Left lung (tissue), 10 donors: ENCODE results near the gene SPATA17. TPM values are rescaled to one million over a fixed set of nuclear protein-coding genes. Genes with fewer than 3 reads are reported as not detected.

Experiments
- ATAC-seq: fragments of 200-7000 bp; cut with Tn5 transposase; one replicate; pipeline ENCODE4 v1.9.1; 2020; ENCODE audit warnings: moderate library complexity
- DNase-seq, 4 donors: peaks; one replicate each; pipeline ENCODE4 v3.0.0-alpha.2; 2013 to 2020
- H3K27ac ChIP-seq, 2 donors: fragments of 200-600 bp; sonication (generic) in 1 of 2; one replicate each; pipeline versions ENCODE4 v1.5.0 to v1.8.0; 2020 to 2021
- H3K27me3 ChIP-seq, 2 donors: fragments of 200-600 bp; sonication (generic) in 1 of 2; one replicate each; pipeline versions ENCODE4 v1.5.0 to v1.8.0; 2020 to 2021
- H3K36me3 ChIP-seq, 2 donors: fragments of 200-600 bp; sonication (generic) in 1 of 2; one replicate each; pipeline versions ENCODE4 v1.5.0 to v1.8.0; 2020 to 2021
- H3K4me1 ChIP-seq, 2 donors: fragments of 200-600 bp; one replicate each; pipeline ENCODE4 v1.8.0; 2021
- H3K4me3 ChIP-seq, 2 donors: fragments of 200-600 bp; sonication (generic) in 1 of 2; one replicate each; pipeline versions ENCODE4 v1.5.0 to v1.8.0; 2020 to 2021; ENCODE audit warnings: mild to moderate bottlenecking in 1 of 2
- H3K9me3 ChIP-seq, 2 donors: fragments of 200-600 bp; sonication (generic) in 1 of 2; one replicate each; pipeline versions ENCODE4 v1.5.0 to v1.8.0; 2020 to 2021
- intact Hi-C, 2 donors: fragments of 100-400 bp; cut with DNase I; formaldehyde crosslinking; loops; one replicate each; pipeline versions ENCODE4 v1.11.2 to v1.14.2; 2022
- polyA plus RNA-seq, 6 donors: library from polyadenylated mRNA; unstranded; fragments of 120-200 nt; gene quantifications; one replicate each; pipeline ENCODE4 v1.2.1, GENCODE V29; 2013; ENCODE audit not compliant: insufficient read length in 6 of 6
- total RNA-seq, 2 donors: library from RNA; stranded (reverse); fragmentation: NEBNext Ultra II Directional; extraction: Animal tissue kit (Norgen Biotek cat#: 25700); gene quantifications; one replicate each; pipeline ENCODE4 v1.2.1, GENCODE V29; 2021
- TF ChIP-seq, protein P1 (sequence below), 2 donors: fragments of 200-600 bp; sonication (generic) in 1 of 2; IDR thresholded peaks; one replicate each; pipeline versions ENCODE4 v1.5.0 to v1.8.0; 2021; ENCODE audit warnings: antibody characterized with exemption in 2 of 2
- donor health status: DM: no; HTN: yes; CAD: no.
- donor health status: DM: no; HTN: no; CAD: no.

SPATA17 gene
- total and polyA plus RNA-seq, 8 donors = 1.8 to 8.8 (median 6.4) TPM

DNA sequence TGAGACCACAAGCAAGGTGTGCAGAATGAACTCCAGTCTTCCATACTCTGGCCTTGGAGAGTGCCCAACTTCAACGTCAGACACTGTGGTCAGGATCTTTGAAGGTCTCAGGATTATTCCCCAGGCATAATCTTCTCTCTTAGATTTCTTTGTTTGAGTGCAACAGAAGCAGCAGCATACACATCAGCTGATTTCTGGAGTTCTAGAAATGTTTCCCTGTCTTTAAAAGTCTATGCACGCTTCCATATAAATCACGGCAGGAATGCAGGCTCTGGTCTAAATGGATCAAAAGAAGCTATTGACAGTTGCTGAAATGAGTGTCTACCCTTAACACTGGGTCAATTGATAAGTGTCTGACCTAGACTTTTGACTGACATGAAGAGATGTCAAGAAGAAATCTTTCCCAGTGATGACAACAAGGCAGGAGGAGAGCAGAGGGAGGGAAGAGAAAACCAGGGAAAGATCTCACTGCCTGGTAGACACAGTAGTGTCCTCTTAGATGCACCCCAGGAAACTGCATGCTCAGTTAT is 279.7 kb downstream of the SPATA17 start:
- H3K9me3 ChIP-seq = no peaks in the 10 kb centered on the region
- TF ChIP-seq, protein P1, sequence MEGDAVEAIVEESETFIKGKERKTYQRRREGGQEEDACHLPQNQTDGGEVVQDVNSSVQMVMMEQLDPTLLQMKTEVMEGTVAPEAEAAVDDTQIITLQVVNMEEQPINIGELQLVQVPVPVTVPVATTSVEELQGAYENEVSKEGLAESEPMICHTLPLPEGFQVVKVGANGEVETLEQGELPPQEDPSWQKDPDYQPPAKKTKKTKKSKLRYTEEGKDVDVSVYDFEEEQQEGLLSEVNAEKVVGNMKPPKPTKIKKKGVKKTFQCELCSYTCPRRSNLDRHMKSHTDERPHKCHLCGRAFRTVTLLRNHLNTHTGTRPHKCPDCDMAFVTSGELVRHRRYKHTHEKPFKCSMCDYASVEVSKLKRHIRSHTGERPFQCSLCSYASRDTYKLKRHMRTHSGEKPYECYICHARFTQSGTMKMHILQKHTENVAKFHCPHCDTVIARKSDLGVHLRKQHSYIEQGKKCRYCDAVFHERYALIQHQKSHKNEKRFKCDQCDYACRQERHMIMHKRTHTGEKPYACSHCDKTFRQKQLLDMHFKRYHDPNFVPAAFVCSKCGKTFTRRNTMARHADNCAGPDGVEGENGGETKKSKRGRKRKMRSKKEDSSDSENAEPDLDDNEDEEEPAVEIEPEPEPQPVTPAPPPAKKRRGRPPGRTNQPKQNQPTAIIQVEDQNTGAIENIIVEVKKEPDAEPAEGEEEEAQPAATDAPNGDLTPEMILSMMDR (IDR thresholded peaks at IDR 0.05) = no peak
- no peak overlapping the region for H3K27ac ChIP-seq
- intact Hi-C loops = no loop called here
- H3K36me3 ChIP-seq = no peaks in the 10 kb centered on the region
- ATAC-seq (no peak), DNase-seq (no peak)
- H3K27me3 ChIP-seq = no peaks in the 10 kb centered on the region
- no peaks in the 10 kb centered on the region for H3K4me1 ChIP-seq
- H3K4me3 ChIP-seq = no peak overlapping the region

DNA sequence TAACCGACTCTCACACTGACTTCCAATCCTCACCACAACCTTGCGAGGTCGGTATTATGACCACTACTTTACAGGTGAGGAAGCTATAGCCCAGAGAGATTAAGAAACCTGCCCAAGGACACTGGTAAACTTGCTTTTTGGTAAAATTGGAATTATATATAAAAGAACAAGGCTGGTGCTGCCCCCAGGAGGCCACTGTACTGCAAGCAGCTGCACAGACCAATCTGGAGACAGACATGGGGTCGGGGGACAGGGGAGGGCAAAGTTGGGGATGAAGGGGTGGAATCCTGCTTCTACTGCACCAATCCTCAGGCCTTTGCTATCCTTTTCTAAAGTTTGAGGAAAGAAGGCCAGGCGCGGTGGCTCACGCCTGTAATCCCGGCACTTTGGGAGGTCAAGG is 280.8 kb downstream of the SPATA17 start:
- H3K4me1 ChIP-seq = no peaks in the 10 kb centered on the region
- no peak for ATAC-seq
- no peaks in the 10 kb centered on the region for H3K9me3 ChIP-seq
- H3K27ac ChIP-seq = no peak overlapping the region
- H3K36me3 ChIP-seq = no peaks in the 10 kb centered on the region
- intact Hi-C loops = no loop called here
- no peaks in the 10 kb centered on the region for H3K27me3 ChIP-seq
- DNase-seq = no peak
- no peak overlapping the region for H3K4me3 ChIP-seq
- TF ChIP-seq, protein P1 (IDR thresholded peaks at IDR 0.05) = no peak

DNA sequence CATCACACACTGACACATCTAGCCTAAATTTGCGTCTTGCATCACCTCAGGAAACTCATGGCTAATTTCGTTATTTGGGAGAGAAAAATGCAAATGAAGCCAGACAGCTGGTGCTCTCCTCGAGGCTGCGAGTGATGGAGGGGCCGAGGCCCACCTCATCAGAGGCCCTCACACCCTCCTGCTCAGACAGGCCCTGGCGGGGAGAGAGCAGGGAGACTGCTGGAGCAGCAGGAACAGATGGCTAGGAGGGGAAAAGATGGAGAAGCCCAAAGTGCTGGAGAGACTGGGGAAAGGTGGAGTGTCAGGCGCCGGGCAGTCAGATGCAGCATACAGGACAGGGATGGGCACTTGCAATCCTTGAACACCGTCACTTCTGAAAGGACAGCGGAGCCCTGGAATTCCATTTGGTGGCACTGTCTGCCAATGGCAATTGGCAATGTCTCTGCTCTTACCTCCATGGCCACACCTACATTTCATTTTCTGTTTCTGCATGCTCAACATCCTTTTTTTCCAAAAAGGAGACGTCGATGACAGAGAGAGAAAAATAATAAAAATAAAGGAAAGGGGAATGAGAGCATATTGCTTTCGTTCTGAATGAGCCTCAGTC is 286.2 kb downstream of the SPATA17 start:
- intact Hi-C loops = no loop called here
- DNase-seq (no peak), ATAC-seq (no peak)
- TF ChIP-seq, protein P1 (IDR thresholded peaks at IDR 0.05) = no peak
- H3K9me3 ChIP-seq = no peaks in the 10 kb centered on the region
- no peaks in the 10 kb centered on the region for H3K36me3 ChIP-seq
- no peak overlapping the region for H3K27ac ChIP-seq
- no peak overlapping the region for H3K4me3 ChIP-seq
- H3K27me3 ChIP-seq = peaks cover 0 to 5% of the 10 kb centered on the region in 2 donors
- H3K4me1 ChIP-seq = no peaks in the 10 kb centered on the region

DNA sequence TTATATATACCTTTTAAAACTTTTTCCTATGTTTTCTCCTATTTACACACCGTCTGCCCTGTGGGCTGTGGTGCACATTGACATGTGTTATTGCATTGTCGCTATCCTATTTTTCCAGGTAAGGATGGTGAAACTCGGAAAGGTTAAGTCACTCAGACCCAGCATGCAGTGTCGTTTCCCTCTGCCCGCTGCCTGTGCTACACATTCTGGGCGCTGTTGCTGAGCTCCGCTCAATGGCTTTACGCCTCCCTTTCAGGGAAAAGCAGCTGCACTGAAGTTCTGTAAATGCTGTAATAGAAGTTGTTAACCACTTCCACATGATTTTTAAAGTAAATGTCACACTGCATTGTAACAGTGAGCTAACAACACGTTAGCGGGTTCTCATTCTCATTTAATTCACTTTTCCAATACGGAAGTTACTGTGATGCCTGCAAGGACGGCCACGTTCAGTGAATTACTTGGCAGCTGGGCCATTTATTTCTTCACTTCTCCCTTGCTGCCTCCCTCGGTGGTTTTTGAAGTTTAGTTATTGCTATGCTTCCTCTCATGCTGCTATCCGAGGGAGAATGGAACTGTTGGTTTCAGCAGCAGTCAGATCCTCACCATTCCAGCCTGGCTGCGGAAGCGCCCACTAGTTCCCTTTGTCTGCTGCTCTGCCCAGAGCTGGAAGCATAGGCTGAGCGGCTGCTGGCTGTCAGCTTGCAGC is 288.7 kb downstream of the SPATA17 start:
- Histone ChIP-seq H3K4me3 (no peak overlapping the region), H3K36me3 (no peaks in the 10 kb centered on the region), H3K27me3 (peaks cover 6 to 15% of the 10 kb centered on the region in 2 donors), H3K27ac (no peak overlapping the region), H3K9me3 (no peaks in the 10 kb centered on the region), H3K4me1 (no peaks in the 10 kb centered on the region)
- TF ChIP-seq, protein P1 (IDR thresholded peaks at IDR 0.05) = no peak
- intact Hi-C loops = no loop called here
- DNase-seq = peak in 2 of 4 donors; percentile 28 to 40
- ATAC-seq = no peak

Other genes with a start within 250 kb of the SPATA17 start
- gene GPATCH2, start 254 bp upstream of the SPATA17 start, total RNA-seq = 10 to 100 TPM; 11.0 to 13.4 TPM
- 10 to 100 TPM; 22.1 to 28.5 (median 23.8) TPM for gene GPATCH2, start 254 bp upstream of the SPATA17 start, polyA plus RNA-seq